HCT116 (cell line): ENCODE results near the gene FTO. TPM values are rescaled to one million over a fixed set of nuclear protein-coding genes. Genes with fewer than 3 reads are reported as not detected.

Experiments
- ATAC-seq: fragments of 200-7000 bp; cut with Tn5 transposase; 2 replicates; pipeline ENCODE4 v1.9.1; 2020; ENCODE audit warnings: mild to moderate bottlenecking, moderate library complexity
- BruUV-seq: library from RNA; stranded (reverse); fragments of 400-500 nt; replicated peaks from 2 replicates; lab custom pipeline; 2021; lab: Mats Ljungman, UMichigan
- CTCF ChIA-PET: fragments of 300-600 bp; sonication (Branson Sonifier 250); formaldehyde crosslinking; loops from one replicate; lab custom pipeline; 2021; ENCODE audit warnings: antibody characterized with exemption; lab: Charles Lee
- POLR2A ChIA-PET: fragments of 300-600, 350-600 bp; sonication (Branson Sonifier 250); formaldehyde crosslinking; loops from one replicate; lab custom pipeline; 2021; ENCODE audit warnings: antibody characterized with exemption; lab: Charles Lee
- RAD21 ChIA-PET, 2 experiments: fragments of 300-600 bp; sonication (Branson Sonifier 250); formaldehyde crosslinking; loops; one replicate each; lab custom pipeline; 2023; ENCODE audit warnings: low total read pairs in 2 of 2; ENCODE audit not compliant: uncharacterized antibody in 2 of 2, unreplicated experiment in 2 of 2, low non-redundant PET in 1 of 2; lab: Charles Lee
- DNase-seq: peaks from one replicate; pipeline ENCODE4 v3.0.0-alpha.2; 2010; ENCODE audit warnings: low read depth, low spot score
- H2AFZ ChIP-seq: fragments of 200-600 bp; shearing (Covaris generic), sonication (generic); 2 replicates; pipeline ENCODE4 v1.6.1; 2017; ENCODE audit warnings: low read depth, mixed run types, mixed read lengths, antibody characterized with exemption, low read length; ENCODE audit not compliant: poor library complexity, severe bottlenecking
- H3K27ac ChIP-seq: 2 replicates; pipeline ENCODE4 v1.5.1; 2012; ENCODE audit warnings: low read depth, low read length
- H3K27me3 ChIP-seq: fragments of 200-600 bp; sonication (generic); 2 replicates; pipeline ENCODE4 v1.6.1; 2016; ENCODE audit warnings: mixed run types, low read length, mixed read lengths; ENCODE audit not compliant: insufficient read depth
- H3K36me3 ChIP-seq, 2 experiments: fragments of 200-500 bp in 1 of 2; fragments of 200-600 bp in 1 of 2; sonication (Bioruptor generic) in 1 of 2; sonication (generic) in 1 of 2; 2 replicates each; pipeline versions ENCODE4 v1.5.1 to v1.6.1; 2014 to 2016; ENCODE audit warnings: low read length in 2 of 2, inconsistent platforms in 1 of 2, mixed read lengths in 1 of 2, mixed run types in 1 of 2; ENCODE audit not compliant: insufficient read depth in 2 of 2, control insufficient read depth in 1 of 2
- H3K4me1 ChIP-seq, 2 experiments: fragments of 200-600 bp in 1 of 2; sonication (generic) in 1 of 2; 2 replicates each; pipeline versions ENCODE4 v1.5.1 to v1.6.1; 2012 to 2017; ENCODE audit warnings: low read length in 2 of 2, inconsistent platforms in 1 of 2, mild to moderate bottlenecking in 1 of 2, mixed read lengths in 1 of 2, mixed run types in 1 of 2, moderate library complexity in 1 of 2; ENCODE audit not compliant: insufficient read depth in 2 of 2, control insufficient read depth in 1 of 2
- H3K4me2 ChIP-seq: fragments of 200-600 bp; sonication (generic); 2 replicates; pipeline ENCODE4 v1.6.1; 2017; ENCODE audit warnings: mixed run types, low read length, mixed read lengths
- H3K4me3 ChIP-seq, 2 experiments: fragments of 200-600 bp in 1 of 2; sonication (generic) in 1 of 2; replicated peaks in 1 of 2; 2 replicates each; pipeline ENCODE4 v1.5.1; 2011 to 2016; ENCODE audit warnings: low read length in 2 of 2, control low read depth in 1 of 2, low read depth in 1 of 2, mild to moderate bottlenecking in 1 of 2, mixed read lengths in 1 of 2, mixed run types in 1 of 2
- H3K79me2 ChIP-seq: fragments of 200-600 bp; sonication (generic); 2 replicates; pipeline ENCODE4 v1.6.1; 2017; ENCODE audit warnings: mild to moderate bottlenecking, mixed run types, low read length, moderate library complexity, mixed read lengths; ENCODE audit not compliant: insufficient read depth
- H3K9ac ChIP-seq: fragments of 200-600 bp; sonication (generic); 2 replicates; pipeline ENCODE4 v1.6.1; 2016; ENCODE audit warnings: low read length, mixed read lengths
- H3K9me2 ChIP-seq: fragments of 200-600 bp; sonication (generic), shearing (Covaris generic); 2 replicates; pipeline ENCODE4 v1.6.1; 2017; ENCODE audit warnings: mixed run types, mild to moderate bottlenecking, moderate library complexity; ENCODE audit not compliant: insufficient read depth
- H3K9me3 ChIP-seq, 2 experiments: fragments of 200-500 bp in 1 of 2; fragments of 200-600 bp in 1 of 2; sonication (Bioruptor generic) in 1 of 2; sonication (generic) in 1 of 2; 2 replicates each; pipeline ENCODE4 v1.6.1; 2014 to 2017; ENCODE audit warnings: low read length in 2 of 2, mixed read lengths in 2 of 2, inconsistent platforms in 1 of 2, low read depth in 1 of 2, mild to moderate bottlenecking in 1 of 2, mixed run types in 1 of 2, moderate library complexity in 1 of 2; ENCODE audit not compliant: control insufficient read depth in 1 of 2, insufficient read depth in 1 of 2
- H4K20me1 ChIP-seq: fragments of 200-600 bp; sonication (generic), shearing (Covaris generic); 2 replicates; pipeline ENCODE4 v1.6.1; 2017; ENCODE audit warnings: mixed run types, mild to moderate bottlenecking, moderate library complexity; ENCODE audit not compliant: insufficient read depth
- EGR1 ChIP-seq: IDR thresholded peaks from 2 replicates; pipeline ENCODE4 v1.6.1; 2012; ENCODE audit warnings: low read depth
- EZH2phosphoT487 ChIP-seq: fragments of 200-600 bp; IDR thresholded peaks from 2 replicates; pipeline ENCODE4 v1.6.1; 2018; ENCODE audit warnings: antibody characterized with exemption, borderline replicate concordance
- POLR2AphosphoS5 ChIP-seq: IDR thresholded peaks from 2 replicates; pipeline ENCODE4 v1.6.1; 2011; ENCODE audit warnings: mild to moderate bottlenecking, low read depth, low read length, moderate library complexity
- RAD21 ChIP-seq: IDR thresholded peaks from 2 replicates; pipeline ENCODE4 v1.6.1; 2012; ENCODE audit warnings: low read depth, mild to moderate bottlenecking
- SIN3A ChIP-seq: IDR thresholded peaks from 2 replicates; pipeline ENCODE4 v1.6.1; 2012; ENCODE audit warnings: low read depth
- ZFX ChIP-seq: fragments of 450-650 bp; IDR thresholded peaks from 2 replicates; pipeline ENCODE4 v1.6.1; 2017
- intact Hi-C: fragments of 100-400 bp; cut with micrococcal nuclease; formaldehyde crosslinking; loops from 2 replicates; pipeline ENCODE4 v1.10.0; 2022
- total RNA-seq: library from RNA; stranded (reverse); gene quantifications from one replicate; pipeline ENCODE4 v1.2.1, GENCODE V29; 2021; ENCODE audit not compliant: unreplicated experiment
- TF ChIP-seq, protein P1 (sequence below), 3 experiments: fragments of 200-600 bp in 1 of 3; sonication (generic) in 1 of 3; IDR thresholded peaks in 2 of 3; conservative IDR thresholded peaks in 1 of 3; 2 replicates each; pipeline ENCODE4 v1.5.1; 2012 to 2017; ENCODE audit warnings: low read depth in 2 of 3, low read length in 2 of 3, antibody characterized with exemption in 1 of 3, borderline replicate concordance in 1 of 3, control low read depth in 1 of 3, mild to moderate bottlenecking in 1 of 3, mixed read lengths in 1 of 3, mixed run types in 1 of 3, moderate library complexity in 1 of 3; ENCODE audit not compliant: insufficient read depth in 1 of 3
- TF ChIP-seq, protein P2 (sequence below): IDR thresholded peaks from 2 replicates; pipeline ENCODE4 v1.6.1; 2011; ENCODE audit warnings: mild to moderate bottlenecking, low read length, moderate library complexity; ENCODE audit not compliant: insufficient replicate concordance; ENCODE audit errors: extremely low read depth

FTO gene
- total RNA-seq, 1 experiment from 2014 or later: 55.2 TPM

DNA sequence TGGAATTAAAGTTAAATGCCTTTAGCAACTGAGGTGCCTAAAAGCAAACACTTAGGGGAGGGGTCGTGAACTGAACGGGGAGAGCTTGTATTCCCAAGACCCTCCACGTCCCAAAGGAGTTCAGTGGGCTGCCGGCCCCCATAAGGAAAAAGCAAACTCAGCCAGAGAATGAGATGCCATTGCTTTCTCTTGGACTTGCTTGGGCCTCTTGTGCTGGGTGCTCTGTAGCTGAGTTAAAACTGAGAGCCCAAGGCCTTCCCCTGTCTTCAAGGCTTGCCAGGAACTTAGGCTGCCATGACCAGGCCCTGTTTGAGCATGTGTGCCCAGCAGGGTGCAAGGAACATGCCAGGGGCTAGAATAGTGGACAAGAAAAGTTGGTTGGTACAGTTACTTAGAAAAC is 382.8 kb downstream of the FTO start:
- Histone ChIP-seq H3K79me2 (no peaks in the 10 kb centered on the region), H2AFZ (no peak overlapping the region), H3K27me3 (no peaks in the 10 kb centered on the region), H3K9ac (no peak overlapping the region), H3K9me2 (no peaks in the 10 kb centered on the region), H3K9me3 (no peaks in the 10 kb centered on the region), H3K27ac (no peak overlapping the region), H3K36me3 (no peaks in the 10 kb centered on the region), H3K4me2 (no peak overlapping the region), H3K4me1 (no peaks in the 10 kb centered on the region), H4K20me1 (no peaks in the 10 kb centered on the region), H3K4me3 (no peak overlapping the region)
- ATAC-seq: no peak
- intact Hi-C loops: no loop called here
- DNase-seq: no peak
- BruUV-seq: no TSS peak
- TF ChIP-seq EGR1 (no peak), EZH2phosphoT487 (no peak), POLR2AphosphoS5 (no peak), SIN3A (no peak)
- ChIA-PET CTCF (no interaction called here), POLR2A (no interaction called here), RAD21 (no interaction called here)

DNA sequence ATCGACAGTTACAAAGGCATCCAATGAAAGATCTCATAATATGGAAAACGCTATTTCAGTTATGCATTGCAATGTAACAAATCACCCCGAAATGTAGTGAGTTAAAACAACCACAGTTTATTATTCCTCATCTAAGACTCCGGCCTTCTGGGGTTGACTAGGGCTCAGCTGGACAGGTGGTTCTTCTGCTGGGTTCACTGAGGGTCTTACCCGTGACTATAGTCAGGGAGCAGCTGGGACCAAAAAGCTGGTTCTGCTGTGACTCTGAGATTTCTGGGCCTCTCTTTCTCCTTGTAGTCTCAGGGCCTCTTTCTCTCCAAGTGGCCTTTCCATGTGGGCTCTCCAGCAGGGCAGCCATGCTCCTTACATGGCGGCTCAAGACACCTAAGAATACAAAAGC is 386.6 kb downstream of the FTO start:
- Histone ChIP-seq H3K4me3 (no peak overlapping the region), H3K4me2 (no peak overlapping the region), H3K4me1 (no peaks in the 10 kb centered on the region), H3K27ac (no peak overlapping the region), H3K9me2 (no peaks in the 10 kb centered on the region), H3K27me3 (no peaks in the 10 kb centered on the region), H3K79me2 (no peaks in the 10 kb centered on the region), H3K9me3 (no peaks in the 10 kb centered on the region), H3K9ac (no peak overlapping the region), H2AFZ (no peak overlapping the region), H4K20me1 (no peaks in the 10 kb centered on the region), H3K36me3 (no peaks in the 10 kb centered on the region)
- TF ChIP-seq ZFX: no peak
- TF ChIP-seq, protein P1, sequence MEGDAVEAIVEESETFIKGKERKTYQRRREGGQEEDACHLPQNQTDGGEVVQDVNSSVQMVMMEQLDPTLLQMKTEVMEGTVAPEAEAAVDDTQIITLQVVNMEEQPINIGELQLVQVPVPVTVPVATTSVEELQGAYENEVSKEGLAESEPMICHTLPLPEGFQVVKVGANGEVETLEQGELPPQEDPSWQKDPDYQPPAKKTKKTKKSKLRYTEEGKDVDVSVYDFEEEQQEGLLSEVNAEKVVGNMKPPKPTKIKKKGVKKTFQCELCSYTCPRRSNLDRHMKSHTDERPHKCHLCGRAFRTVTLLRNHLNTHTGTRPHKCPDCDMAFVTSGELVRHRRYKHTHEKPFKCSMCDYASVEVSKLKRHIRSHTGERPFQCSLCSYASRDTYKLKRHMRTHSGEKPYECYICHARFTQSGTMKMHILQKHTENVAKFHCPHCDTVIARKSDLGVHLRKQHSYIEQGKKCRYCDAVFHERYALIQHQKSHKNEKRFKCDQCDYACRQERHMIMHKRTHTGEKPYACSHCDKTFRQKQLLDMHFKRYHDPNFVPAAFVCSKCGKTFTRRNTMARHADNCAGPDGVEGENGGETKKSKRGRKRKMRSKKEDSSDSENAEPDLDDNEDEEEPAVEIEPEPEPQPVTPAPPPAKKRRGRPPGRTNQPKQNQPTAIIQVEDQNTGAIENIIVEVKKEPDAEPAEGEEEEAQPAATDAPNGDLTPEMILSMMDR (IDR thresholded peaks at IDR 0.05 in 2 of 3, conservative IDR thresholded peaks at IDR 0.05 in 1 of 3; ENCODE audit: borderline replicate concordance in 1 of 3, insufficient read depth in 1 of 3, low read depth in 2 of 3, low read length in 2 of 3): no peak
- TF ChIP-seq, protein P2, sequence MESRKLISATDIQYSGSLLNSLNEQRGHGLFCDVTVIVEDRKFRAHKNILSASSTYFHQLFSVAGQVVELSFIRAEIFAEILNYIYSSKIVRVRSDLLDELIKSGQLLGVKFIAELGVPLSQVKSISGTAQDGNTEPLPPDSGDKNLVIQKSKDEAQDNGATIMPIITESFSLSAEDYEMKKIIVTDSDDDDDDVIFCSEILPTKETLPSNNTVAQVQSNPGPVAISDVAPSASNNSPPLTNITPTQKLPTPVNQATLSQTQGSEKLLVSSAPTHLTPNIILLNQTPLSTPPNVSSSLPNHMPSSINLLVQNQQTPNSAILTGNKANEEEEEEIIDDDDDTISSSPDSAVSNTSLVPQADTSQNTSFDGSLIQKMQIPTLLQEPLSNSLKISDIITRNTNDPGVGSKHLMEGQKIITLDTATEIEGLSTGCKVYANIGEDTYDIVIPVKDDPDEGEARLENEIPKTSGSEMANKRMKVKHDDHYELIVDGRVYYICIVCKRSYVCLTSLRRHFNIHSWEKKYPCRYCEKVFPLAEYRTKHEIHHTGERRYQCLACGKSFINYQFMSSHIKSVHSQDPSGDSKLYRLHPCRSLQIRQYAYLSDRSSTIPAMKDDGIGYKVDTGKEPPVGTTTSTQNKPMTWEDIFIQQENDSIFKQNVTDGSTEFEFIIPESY: no peak
- TF ChIP-seq RAD21: no peak
- no peak for TF ChIP-seq EGR1
- RAD21 ChIA-PET: no interaction called here
- POLR2A ChIA-PET: no interaction called here
- DNase-seq: no peak
- no peak for ATAC-seq
- no TSS peak for BruUV-seq
- CTCF ChIA-PET: no interaction called here
- intact Hi-C loops: no loop called here
